Measurements from ENCODE around the gene TMEM266. TPM values are rescaled to one million over a fixed set of nuclear protein-coding genes. Genes with fewer than 3 reads are reported as not detected.
A peak's percentile ranks its signal among the peaks of the same experiment; 100 is the strongest.

TMEM266 gene
- total and polyA plus RNA-seq, 2 of the 4 experiments (the other 2 are of a cell fraction): not detected

- Histone ChIP-seq H3K27ac (ENCODE audit: insufficient read depth, low read length) (no peak overlapping the region), H2BK120ac (ENCODE audit: low read depth, low read length) (peak overlapping the region; percentile 10; the same call in 1 of the 2 replicates), H3K4me1 (ENCODE audit: control insufficient read depth, insufficient read depth, low read length) (peaks cover 17% of the 10 kb centered on the region), H3K27me3 (ENCODE audit: control insufficient read depth, insufficient read depth, low read length) (no peaks in the 10 kb centered on the region; the same call in 1 of the 2 replicates), H3K18ac (ENCODE audit: low read depth, low read length) (no peak overlapping the region), H2AK9ac (replicated peaks; ENCODE audit: low read depth, low read length, poor library complexity) (no peak overlapping the region), H3K56ac (ENCODE audit: extremely low read depth, insufficient read depth, low read length) (no peak overlapping the region), H4K91ac (ENCODE audit: insufficient read depth, low read depth, low read length) (no peak overlapping the region; the same call in 1 of the 2 replicates), H2AFZ (replicated peaks; ENCODE audit: low read length, poor library complexity) (peak overlapping the region; percentile 84), H3K9me3 (ENCODE audit: control insufficient read depth, insufficient read depth, low read length) (no peaks in the 10 kb centered on the region), H3K9me1 (ENCODE audit: insufficient read depth, low read length) (peaks cover 10% of the 10 kb centered on the region; the same call in 1 of the 2 replicates), H3K4ac (ENCODE audit: low read depth, low read length) (no peak overlapping the region), H3K4me2 (ENCODE audit: low read depth, low read length) (no peak overlapping the region), H3K79me1 (ENCODE audit: low read depth in 1 of 2, low read length in 2 of 2) (no peaks in the 10 kb centered on the region), H2BK20ac (ENCODE audit: low read depth, low read length) (no peak overlapping the region), H3K14ac (replicated peaks; ENCODE audit: low read depth, low read length) (no peak overlapping the region), H4K20me1 (ENCODE audit: insufficient read depth, low read length) (no peaks in the 10 kb centered on the region), H2AK5ac (ENCODE audit: low read depth, low read length) (no peak overlapping the region), H3K4me3 (ENCODE audit: insufficient read depth, low read depth, low read length) (no peak overlapping the region), H2BK15ac (ENCODE audit: low read depth, low read length) (no peak overlapping the region), H3K23ac (ENCODE audit: low read depth, low read length) (no peak overlapping the region), H4K5ac (ENCODE audit: low read depth, low read length) (peak overlapping the region; percentile 42; the same call in 1 of the 2 replicates), H3K36me3 (ENCODE audit: control insufficient read depth, insufficient read depth, low read length) (no peaks in the 10 kb centered on the region), H3K9ac (ENCODE audit: low read depth, low read length) (no peak overlapping the region), H2BK5ac (ENCODE audit: low read depth, low read length, poor library complexity, severe bottlenecking) (no peak overlapping the region), H4K8ac (ENCODE audit: low read depth in 2 of 2, low read length in 2 of 2) (no peak overlapping the region; a peak in 1 of 4 replicates)
- dilution Hi-C loops (cut with HindIII; ENCODE audit: low sequenced_read_pairs, unreplicated experiment): no loop called here
- no peak for TF ChIP-seq CEBPB (IDR thresholded peaks at IDR 0.05; ENCODE audit: low read depth, low read length)
- ChIA-PET POLR2A (ENCODE audit: unreplicated experiment) (no interaction called here), CTCF (no interaction called here)
- ATAC-seq (ENCODE audit: low read depth) (no peak), DNase-seq (no peak)
- no TSS peak for BruUV-seq (replicated peaks)
- in situ Hi-C loops (cut with MboI; ENCODE audit: low sequenced_read_pairs): no loop called here
- intact Hi-C loops (cut with micrococcal nuclease): no loop called here
- WGBS, 2 experiments (ENCODE audit: extremely low coverage in 2 of 2, insufficient read length in 1 of 2): 84% methylated on average over 11 of the region's 14 CpGs; no CpG with 5 or more reads in 1 of the 2 experiments
Observed at GRCh38 chr15:76168237-76168984, 108.6 kb downstream of the TMEM266 start.
